Ovary (tissue), 3 donors: ENCODE measurements around the gene GALNTL6.

ENCODE experiments used
- POLR2A ChIP-seq: fragments of 450-650 bp; IDR thresholded peaks from one replicate; pipeline ENCODE4 v1.6.1; 2017; ENCODE audit warnings: antibody characterized with exemption, mild to moderate bottlenecking, moderate library complexity
- TF ChIP-seq, protein P1 (sequence below), 3 donors: fragments of 450-650 bp in 2 of 3; fragments of 200-600 bp in 1 of 3; IDR thresholded peaks; one replicate each; pipeline versions ENCODE4 v1.5.1 to v1.8.0; 2016 to 2022; ENCODE audit warnings: antibody characterized with exemption in 3 of 3, mild to moderate bottlenecking in 1 of 3
- donor health status: DM: no; HTN: no; CAD: no.

GRCh38 chr4:172983014-172983413 is 1169.8 kb downstream of the GALNTL6 start:
- TF ChIP-seq, protein P1, sequence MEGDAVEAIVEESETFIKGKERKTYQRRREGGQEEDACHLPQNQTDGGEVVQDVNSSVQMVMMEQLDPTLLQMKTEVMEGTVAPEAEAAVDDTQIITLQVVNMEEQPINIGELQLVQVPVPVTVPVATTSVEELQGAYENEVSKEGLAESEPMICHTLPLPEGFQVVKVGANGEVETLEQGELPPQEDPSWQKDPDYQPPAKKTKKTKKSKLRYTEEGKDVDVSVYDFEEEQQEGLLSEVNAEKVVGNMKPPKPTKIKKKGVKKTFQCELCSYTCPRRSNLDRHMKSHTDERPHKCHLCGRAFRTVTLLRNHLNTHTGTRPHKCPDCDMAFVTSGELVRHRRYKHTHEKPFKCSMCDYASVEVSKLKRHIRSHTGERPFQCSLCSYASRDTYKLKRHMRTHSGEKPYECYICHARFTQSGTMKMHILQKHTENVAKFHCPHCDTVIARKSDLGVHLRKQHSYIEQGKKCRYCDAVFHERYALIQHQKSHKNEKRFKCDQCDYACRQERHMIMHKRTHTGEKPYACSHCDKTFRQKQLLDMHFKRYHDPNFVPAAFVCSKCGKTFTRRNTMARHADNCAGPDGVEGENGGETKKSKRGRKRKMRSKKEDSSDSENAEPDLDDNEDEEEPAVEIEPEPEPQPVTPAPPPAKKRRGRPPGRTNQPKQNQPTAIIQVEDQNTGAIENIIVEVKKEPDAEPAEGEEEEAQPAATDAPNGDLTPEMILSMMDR (IDR thresholded peaks at IDR 0.05) = no peak
- TF ChIP-seq POLR2A = no peak
